Fibroblast of skin of scalp (primary cell): ENCODE measurements around the gene ME2.
"Not testable (repeated sequence)": the region's sequence is repeated elsewhere in the genome, so short reads cannot be mapped to it uniquely, and the experiment has no call there.

Experiments used
- DNase-seq: peaks from one replicate; pipeline ENCODE4 v3.0.0-alpha.2; 2013

Gene ME2

GRCh38 chr18:50981381-50981780 is 102.5 kb downstream of the ME2 start:
- DNase-seq = no peak

DNA sequence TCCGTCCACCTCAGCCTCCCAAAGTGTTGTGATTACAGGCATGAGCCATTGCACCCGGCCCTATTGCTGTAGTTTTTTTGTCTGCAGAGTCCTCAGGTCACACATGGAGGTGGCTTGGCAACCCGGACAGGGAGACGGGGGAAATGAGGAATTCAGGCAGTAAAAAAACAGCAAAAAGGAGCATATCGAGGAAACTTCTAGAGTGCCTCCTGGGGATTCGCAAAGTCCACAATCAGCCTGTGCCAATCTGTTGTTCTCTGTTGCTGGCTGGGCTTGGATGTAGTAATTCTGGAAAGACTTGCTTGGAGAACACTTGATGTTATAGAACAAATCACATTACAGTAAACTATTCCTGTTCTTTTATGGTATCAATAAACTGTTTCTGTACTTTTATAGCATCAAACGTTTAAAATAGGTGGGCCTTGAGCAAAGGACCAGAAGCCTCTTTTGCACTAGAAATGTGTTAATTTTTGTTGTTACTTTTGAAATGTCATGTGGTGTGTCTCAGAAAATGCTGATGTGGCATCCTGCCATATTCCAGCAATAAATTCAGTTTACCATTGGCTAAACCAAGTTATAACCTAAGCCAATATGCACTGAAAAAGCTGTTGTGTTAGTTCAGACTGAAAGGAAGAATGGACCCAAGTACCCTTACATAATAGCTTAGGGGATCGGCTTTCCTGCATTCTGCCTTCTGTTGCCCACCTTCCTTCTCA is 103.3 kb downstream of the ME2 start:
- no peak for DNase-seq

DNA sequence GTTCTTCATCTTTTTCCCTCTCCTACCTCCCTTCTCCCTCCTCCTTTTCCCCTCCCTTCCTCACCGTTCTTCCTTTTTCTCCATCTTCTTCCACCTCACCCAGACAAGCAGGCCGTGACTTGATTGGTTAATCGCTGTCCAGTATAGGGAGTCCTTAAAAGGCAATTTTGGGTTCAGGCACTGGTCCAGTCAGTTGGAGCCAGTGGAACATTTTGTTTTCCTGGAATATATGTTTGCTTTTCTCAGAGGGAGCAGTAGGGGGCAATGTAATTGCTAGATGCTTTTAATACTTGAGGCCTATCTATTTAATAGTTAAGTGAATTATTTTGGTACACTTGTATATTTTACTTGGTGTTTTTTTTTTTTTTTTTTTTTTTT is 103.9 kb downstream of the ME2 start:
- DNase-seq = peak; percentile 13

DNA sequence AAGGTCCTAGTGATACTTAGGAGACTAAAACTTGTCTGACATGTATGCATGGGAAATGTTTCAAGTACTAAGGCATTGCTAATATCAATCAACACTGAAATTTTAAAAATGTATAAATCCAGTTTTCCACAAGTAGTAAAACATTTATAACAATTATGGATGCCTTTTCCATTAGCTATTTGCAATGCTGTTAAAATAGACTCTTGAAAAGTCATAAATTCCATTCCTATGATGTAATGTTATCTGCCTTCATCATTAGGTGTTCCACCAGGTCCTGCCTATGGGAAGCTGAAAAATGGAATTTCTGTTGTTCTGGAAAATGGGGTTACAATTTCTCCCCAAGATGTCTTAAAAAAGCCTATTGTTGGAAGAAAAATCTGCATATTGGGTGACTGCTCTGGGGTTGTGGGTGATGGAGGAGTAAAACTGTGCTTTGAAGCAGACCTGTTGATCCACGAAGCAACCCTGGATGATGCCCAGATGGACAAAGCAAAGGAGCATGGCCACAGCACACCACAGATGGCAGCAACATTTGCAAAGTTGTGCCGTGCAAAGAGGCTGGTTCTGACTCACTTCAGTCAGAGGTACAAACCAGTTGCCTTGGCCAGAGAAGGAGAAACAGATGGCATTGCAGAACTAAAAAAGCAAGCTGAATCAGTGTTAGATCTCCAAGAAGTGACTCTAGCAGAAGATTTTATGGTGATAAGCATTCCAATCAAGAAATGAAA is 107.6 kb downstream of the ME2 start:
- DNase-seq = peak; percentile 19

DNA sequence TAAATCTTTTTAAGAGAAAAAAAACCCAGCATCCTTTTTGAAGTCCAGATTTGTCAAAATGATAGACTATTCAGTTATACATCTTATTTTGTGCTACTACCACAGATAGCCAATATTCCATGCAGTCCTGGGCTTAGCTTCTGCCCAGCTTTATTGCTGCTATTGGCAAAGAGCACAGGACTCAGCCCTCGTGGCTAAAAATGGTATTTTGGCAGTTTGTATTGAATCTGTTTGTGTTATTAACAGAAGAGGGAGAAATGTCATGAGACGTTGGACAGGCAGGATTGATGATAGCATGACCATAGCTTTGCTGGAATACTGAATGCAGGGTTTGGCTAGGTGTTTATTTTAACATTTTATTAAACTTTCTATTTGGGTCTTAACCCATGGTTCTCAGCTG is 108.3 kb downstream of the ME2 start:
- no peak for DNase-seq

DNA sequence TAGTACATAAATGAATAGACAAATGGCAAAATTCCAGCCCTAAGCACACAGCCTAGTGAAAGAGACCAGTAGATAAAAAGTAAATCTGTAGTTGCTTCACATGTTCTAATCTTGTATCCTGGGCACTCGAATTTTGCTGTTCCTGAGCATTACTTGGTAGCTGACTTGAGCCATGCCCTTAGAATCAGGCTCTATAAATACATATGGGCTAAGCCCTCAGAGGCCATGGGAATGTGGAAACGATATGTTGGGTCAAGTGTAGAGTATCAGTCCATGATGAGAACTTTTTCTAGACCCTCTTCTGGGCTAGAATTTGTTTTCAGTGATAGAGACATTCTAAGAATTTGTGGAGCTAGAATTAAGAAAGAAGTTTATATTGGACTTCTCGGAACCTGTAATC is 110.8 kb downstream of the ME2 start:
- no peak for DNase-seq

- no peak for DNase-seq
These were observed 113.4 kb downstream of the ME2 start for GRCh38 chr18:50992351-50992762.

DNA sequence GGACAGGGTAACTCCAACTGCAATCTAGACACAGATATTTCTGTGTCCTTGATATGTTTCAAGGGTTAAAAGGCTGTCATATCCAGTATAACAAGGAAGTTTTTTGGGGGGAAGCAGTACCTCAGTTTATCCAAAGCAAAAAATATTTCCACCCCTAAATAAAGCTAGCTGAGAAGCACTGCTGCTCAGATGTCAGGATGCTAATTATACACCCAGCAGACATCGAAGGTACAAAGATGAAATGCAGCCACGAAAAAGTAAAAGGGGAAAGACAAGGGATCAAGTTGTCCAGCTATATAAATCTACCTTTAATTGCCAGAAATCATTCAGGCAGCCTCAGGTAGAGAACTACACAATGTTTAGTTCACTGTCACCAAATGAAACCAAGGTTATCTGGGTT is 115.1 kb downstream of the ME2 start:
- no peak for DNase-seq

GRCh38 chr18:51003174-51003573 is 124.3 kb downstream of the ME2 start:
- DNase-seq = not testable (repeated sequence)
